DOHH2 (cell line): ENCODE results near the gene PAX2.

Experiments
- CTCF ChIP-seq: fragments of 200-600 bp; sonication (generic); IDR thresholded peaks from one replicate; pipeline ENCODE4 v1.5.1; 2014; ENCODE audit warnings: antibody characterized with exemption, mild to moderate bottlenecking, low read depth, low read length; ENCODE audit not compliant: poor library complexity, severe bottlenecking
- EZH2phosphoT487 ChIP-seq: fragments of 200-600 bp; sonication (generic); IDR thresholded peaks from 2 replicates; pipeline ENCODE4 v1.6.1; 2017; ENCODE audit warnings: borderline replicate concordance, mild to moderate bottlenecking, antibody characterized with exemption, low read length, moderate library complexity, mixed read lengths

- TF ChIP-seq CTCF (no peak), EZH2phosphoT487 (no peak)
These were observed 15.8 kb downstream of the PAX2 start for GRCh38 chr10:100761191-100761590.
